Gastrocnemius medialis (tissue), 4 donors: ENCODE results near the gene BCL11A.

Experiments
- CTCF ChIP-seq, 5 experiments: fragments of 450-650 bp in 3 of 5; fragments of 200-600 bp in 2 of 5; sonication (generic) in 2 of 5; IDR thresholded peaks in 4 of 5; conservative IDR thresholded peaks in 1 of 5; 1 replicate in 4 of 5; 2 replicates in 1 of 5; pipeline ENCODE4 v1.5.1; 2016 to 2019; ENCODE audit warnings: antibody characterized with exemption in 5 of 5, mild to moderate bottlenecking in 3 of 5, moderate library complexity in 3 of 5
- POLR2A ChIP-seq, 2 donors: fragments of 450-650 bp; IDR thresholded peaks; one replicate each; pipeline ENCODE4 v1.6.1; 2017; ENCODE audit warnings: antibody characterized with exemption in 2 of 2, mild to moderate bottlenecking in 2 of 2, moderate library complexity in 2 of 2

GRCh38 chr2:60525899-60526298 is 27.6 kb downstream of the BCL11A start:
- TF ChIP-seq CTCF (IDR thresholded peaks at IDR 0.05 in 4 of 5, conservative IDR thresholded peaks at IDR 0.05 in 1 of 5), result no peak
- TF ChIP-seq POLR2A (IDR thresholded peaks at IDR 0.05), result no peak
